Measurements from ENCODE around the gene HDAC5. TPM values are rescaled to one million over a fixed set of nuclear protein-coding genes. Genes with fewer than 3 reads are reported as not detected.

HDAC5 gene
- total RNA-seq, 3 donors from 2014 or later: 66.5 to 79.3 (median 75.4) TPM

DNA sequence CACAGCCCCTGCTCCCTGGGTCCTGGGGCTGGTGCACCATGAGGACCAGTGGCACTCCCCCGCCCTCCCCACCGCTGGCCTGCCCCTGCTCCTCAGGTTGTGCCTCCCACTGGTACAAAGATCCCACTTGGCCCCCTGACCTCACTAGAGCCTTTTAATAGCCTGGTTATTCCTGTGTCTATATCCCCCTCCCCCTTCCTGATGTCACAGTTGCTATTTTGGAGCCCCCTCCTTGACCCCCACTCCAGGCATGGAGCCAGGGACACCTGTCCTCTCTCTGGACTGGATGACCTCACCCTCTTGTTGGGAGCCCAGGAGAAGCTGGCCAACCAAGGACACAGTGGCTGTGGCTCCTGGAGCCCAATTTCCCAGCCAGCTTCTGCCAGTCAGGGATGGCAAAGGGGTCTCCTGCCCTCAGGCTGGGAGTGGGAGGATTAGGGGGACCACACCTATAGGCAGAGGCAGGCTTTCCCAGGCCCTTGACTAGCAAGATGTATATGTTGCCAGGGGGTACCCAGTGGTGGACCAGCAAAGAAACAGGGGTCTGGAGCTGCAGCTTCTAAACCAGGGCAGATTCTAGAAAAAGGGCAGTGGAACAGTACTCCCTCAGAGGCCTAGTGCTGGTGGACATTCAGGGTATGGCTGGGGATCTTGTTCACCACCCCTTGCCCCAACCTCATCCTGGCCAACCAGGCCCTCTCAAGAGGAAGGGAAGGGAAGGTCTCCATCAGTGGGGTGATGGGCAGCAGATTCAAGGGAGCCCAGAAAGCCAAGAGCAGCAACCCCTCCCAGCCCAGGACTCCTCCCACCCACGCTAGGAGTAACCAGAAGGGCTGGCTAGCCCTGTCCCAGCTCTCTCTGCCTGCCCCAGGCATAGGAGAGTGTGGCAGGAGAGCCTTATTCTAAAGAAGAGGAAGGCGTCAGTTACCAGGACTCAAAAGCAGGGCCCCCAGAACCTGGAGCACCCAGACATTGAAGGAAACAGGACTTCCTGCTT, 10.9 kb downstream of the HDAC5 start:
- DNase-seq (ENCODE audit: low spot score in 2 of 2): no peak
- Histone ChIP-seq H3K36me3 (no peaks in the 10 kb centered on the region), H3K9me3 (no peaks in the 10 kb centered on the region), H3K27ac (peak overlapping the region; percentile 82 to 89), H3K4me1 (peaks cover 25 to 68% of the 10 kb centered on the region in 2 donors), H3K4me3 (no peak overlapping the region), H3K27me3 (no peaks in the 10 kb centered on the region)
- no peak for TF ChIP-seq POLR2A (IDR thresholded peaks at IDR 0.05)
- no peak for TF ChIP-seq CTCF (IDR thresholded peaks at IDR 0.05)
- TF ChIP-seq POLR2AphosphoS5 (IDR thresholded peaks at IDR 0.05): no peak
- intact Hi-C loops (cut with DNase I; ENCODE audit: low total_unique reads): no loop called here

GRCh38 chr17:44111777-44112176, 11.7 kb downstream of the HDAC5 start:
- TF ChIP-seq POLR2AphosphoS5 (IDR thresholded peaks at IDR 0.05) (no peak), POLR2A (IDR thresholded peaks at IDR 0.05) (no peak), CTCF (IDR thresholded peaks at IDR 0.05) (no peak)
- Histone ChIP-seq H3K27me3 (no peaks in the 10 kb centered on the region), H3K36me3 (no peaks in the 10 kb centered on the region), H3K4me1 (peaks cover 25 to 68% of the 10 kb centered on the region in 2 donors), H3K27ac (peak overlapping the region; percentile 82 to 89), H3K9me3 (no peaks in the 10 kb centered on the region), H3K4me3 (no peak overlapping the region)
- DNase-seq (ENCODE audit: low spot score in 2 of 2): no peak
- intact Hi-C loops (cut with DNase I; ENCODE audit: low total_unique reads): no loop called here

GRCh38 chr17:44110823-44111633, 12.4 kb downstream of the HDAC5 start:
- H3K27me3 ChIP-seq: no peaks in the 10 kb centered on the region
- H3K9me3 ChIP-seq: no peaks in the 10 kb centered on the region
- H3K36me3 ChIP-seq: no peaks in the 10 kb centered on the region
- TF ChIP-seq POLR2AphosphoS5 (IDR thresholded peaks at IDR 0.05) (peak; percentile 54 to 67 (median 65)), CTCF (IDR thresholded peaks at IDR 0.05) (no peak), POLR2A (IDR thresholded peaks at IDR 0.05) (peak; percentile 10)
- peak overlapping the region; percentile 20 to 59 (median 39) for H3K4me3 ChIP-seq
- DNase-seq (ENCODE audit: low spot score in 2 of 2): peak; percentile 94 to 98
- peaks cover 25 to 68% of the 10 kb centered on the region in 2 donors for H3K4me1 ChIP-seq
- intact Hi-C loops (cut with DNase I; ENCODE audit: low total_unique reads): no loop called here
- H3K27ac ChIP-seq: peak overlapping the region; percentile 82 to 89

DNA sequence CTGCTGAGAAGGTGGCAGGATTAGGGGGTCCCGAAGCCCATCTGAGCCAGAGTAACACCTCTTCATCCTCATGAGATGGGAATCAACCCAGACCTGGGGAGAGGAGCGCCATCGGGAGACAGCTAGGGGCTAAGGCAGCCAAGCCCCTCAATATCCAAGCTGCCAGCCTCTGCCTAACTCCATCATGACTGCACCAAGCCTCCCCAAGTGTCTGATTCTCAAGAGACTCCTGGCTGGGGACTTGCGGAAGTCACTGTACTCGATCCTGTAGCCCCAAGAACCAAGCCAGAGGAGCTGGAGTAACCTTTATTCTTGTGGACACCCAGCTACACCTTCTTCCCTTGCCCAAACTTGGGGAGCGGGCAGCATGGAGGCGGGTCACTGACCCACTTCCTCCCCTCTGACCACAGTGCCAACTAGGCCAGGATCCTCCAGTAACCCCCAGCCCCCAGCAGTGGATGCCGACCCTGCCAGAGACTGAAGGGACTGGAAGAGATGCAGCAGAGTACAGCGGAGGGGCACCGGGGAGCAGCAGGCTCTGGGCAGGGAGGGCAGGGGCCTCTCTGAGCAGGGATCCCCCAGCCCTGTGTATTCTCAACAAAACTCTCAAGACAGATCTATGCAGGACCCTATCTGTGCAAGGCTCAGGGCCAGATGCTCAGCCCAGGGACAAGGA, 13.3 kb downstream of the HDAC5 start:
- H3K27ac ChIP-seq: peak overlapping the region; percentile 82 to 89
- peaks cover 25 to 60% of the 10 kb centered on the region in 2 donors for H3K4me1 ChIP-seq
- TF ChIP-seq POLR2AphosphoS5 (IDR thresholded peaks at IDR 0.05): no peak
- no peak for TF ChIP-seq POLR2A (IDR thresholded peaks at IDR 0.05)
- no peak for TF ChIP-seq CTCF (IDR thresholded peaks at IDR 0.05)
- H3K9me3 ChIP-seq: no peaks in the 10 kb centered on the region
- no peaks in the 10 kb centered on the region for H3K27me3 ChIP-seq
- H3K4me3 ChIP-seq: peak overlapping the region; percentile 20 to 59 (median 39)
- no peaks in the 10 kb centered on the region for H3K36me3 ChIP-seq
- DNase-seq (ENCODE audit: low spot score in 2 of 2): no peak
- intact Hi-C loops (cut with DNase I; ENCODE audit: low total_unique reads): no loop called here

Data from breast epithelium (tissue), 4 donors.